GM21786 (cell line): Measurements from ENCODE around the gene TTYH3.

Experiments
- ATAC-seq: cut with Tn5 transposase; IDR thresholded peaks from one replicate; pipeline ENCODE4 v1.9.1; 2021; ENCODE audit not compliant: unreplicated experiment

The TTYH3 gene

GRCh38 chr7:2701832-2702593 lies 70.2 kb downstream of the TTYH3 start:
- ATAC-seq = no peak

GRCh38 chr7:2702594-2702957 lies 70.8 kb downstream of the TTYH3 start:
- ATAC-seq = no peak

- ATAC-seq = no peak
These were observed 73.7 kb downstream of the TTYH3 start for GRCh38 chr7:2705371-2706096.

- ATAC-seq = no peak
These were observed 74.9 kb downstream of the TTYH3 start for GRCh38 chr7:2706685-2707126.

- no peak for ATAC-seq
These were observed 75.7 kb downstream of the TTYH3 start for GRCh38 chr7:2707481-2707880.

GRCh38 chr7:2708041-2708440 lies 76.3 kb downstream of the TTYH3 start:
- ATAC-seq = no peak

GRCh38 chr7:2708547-2709310 lies 76.9 kb downstream of the TTYH3 start:
- ATAC-seq = no peak

- ATAC-seq = peak; percentile 59
These were observed 77.9 kb downstream of the TTYH3 start for GRCh38 chr7:2709553-2710285.

GRCh38 chr7:2710286-2710655 lies 78.5 kb downstream of the TTYH3 start:
- peak; percentile 65 for ATAC-seq

- ATAC-seq = peak; percentile 39
These were observed 79.2 kb downstream of the TTYH3 start for GRCh38 chr7:2710901-2711551.

GRCh38 chr7:2711895-2712675 lies 80.3 kb downstream of the TTYH3 start:
- no peak for ATAC-seq

- ATAC-seq = no peak
These were observed 81.6 kb downstream of the TTYH3 start for GRCh38 chr7:2713370-2713769.

GRCh38 chr7:2713978-2714377 lies 82.2 kb downstream of the TTYH3 start:
- ATAC-seq = no peak
